ENCODE data around the gene CATSPERE. TPM values are rescaled to one million over a fixed set of nuclear protein-coding genes. Genes with fewer than 3 reads are reported as not detected.

CATSPERE gene
- total and polyA plus RNA-seq, 9 of the 15 experiments (the other 6 are each of a cell fraction or from before 2014, with no cell fraction given), result 0.06 to 0.16 (median 0.09) TPM; not detected in 3

DNA sequence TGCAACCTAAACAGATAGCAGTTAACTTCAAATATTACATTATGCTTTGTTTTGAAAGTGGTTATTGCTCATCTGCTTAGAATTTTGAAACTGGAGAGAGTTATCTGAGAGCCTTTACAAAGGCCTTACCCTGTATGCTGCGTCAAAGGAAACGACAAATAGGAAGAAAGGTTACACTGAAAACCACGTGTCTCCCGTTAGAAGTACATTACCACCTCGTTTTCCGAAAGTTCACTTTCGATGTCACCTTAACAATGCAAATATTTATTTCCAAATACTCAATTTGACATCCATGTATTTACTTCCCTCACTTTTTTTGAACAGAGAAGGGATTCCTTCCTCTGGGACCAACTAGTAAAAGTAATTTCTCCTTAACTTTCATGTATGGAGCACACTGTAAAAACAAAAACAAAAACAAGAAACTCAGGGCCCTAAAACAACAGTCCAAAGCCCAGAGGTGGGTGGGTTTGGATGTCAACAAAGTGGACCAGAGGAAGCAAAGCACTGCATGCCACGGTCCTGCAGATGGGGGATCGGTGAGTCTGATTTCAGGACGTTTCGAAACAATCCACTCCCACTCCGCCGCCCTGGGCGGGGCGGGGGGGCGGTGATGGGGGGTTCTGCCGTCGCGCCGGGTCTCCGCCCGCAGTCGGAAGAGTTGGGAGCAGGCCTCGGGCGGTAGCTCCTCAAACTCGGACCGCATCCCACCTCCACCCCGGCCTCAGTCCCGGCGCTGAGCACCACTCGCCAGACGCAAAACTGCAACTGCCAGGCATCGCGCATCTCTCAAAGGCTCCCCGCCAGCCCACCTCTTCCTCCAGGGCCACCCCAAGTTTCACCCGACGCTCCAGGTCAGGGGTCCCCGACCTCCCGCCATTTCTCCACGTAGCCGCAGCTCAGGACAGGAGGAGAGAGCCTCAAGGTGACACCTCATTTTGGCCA is 10.2 kb upstream of the CATSPERE start (continued):
- TF ChIP-seq, protein P1, sequence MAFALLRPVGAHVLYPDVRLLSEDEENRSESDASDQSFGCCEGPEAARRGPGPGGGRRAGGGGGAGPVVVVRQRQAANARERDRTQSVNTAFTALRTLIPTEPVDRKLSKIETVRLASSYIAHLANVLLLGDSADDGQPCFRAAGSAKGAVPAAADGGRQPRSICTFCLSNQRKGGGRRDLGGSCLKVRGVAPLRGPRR (CRISPR knock-in tag; IDR thresholded peaks at IDR 0.05), result no peak
- peak; percentile 11; the same call in 1 of the 2 replicates for TF ChIP-seq STAT5A (IDR thresholded peaks at IDR 0.05; ENCODE audit: borderline replicate concordance, low read length)
- TF ChIP-seq ZNF830 (CRISPR knock-in tag; IDR thresholded peaks at IDR 0.05), result no peak
- TF ChIP-seq, protein P2, sequence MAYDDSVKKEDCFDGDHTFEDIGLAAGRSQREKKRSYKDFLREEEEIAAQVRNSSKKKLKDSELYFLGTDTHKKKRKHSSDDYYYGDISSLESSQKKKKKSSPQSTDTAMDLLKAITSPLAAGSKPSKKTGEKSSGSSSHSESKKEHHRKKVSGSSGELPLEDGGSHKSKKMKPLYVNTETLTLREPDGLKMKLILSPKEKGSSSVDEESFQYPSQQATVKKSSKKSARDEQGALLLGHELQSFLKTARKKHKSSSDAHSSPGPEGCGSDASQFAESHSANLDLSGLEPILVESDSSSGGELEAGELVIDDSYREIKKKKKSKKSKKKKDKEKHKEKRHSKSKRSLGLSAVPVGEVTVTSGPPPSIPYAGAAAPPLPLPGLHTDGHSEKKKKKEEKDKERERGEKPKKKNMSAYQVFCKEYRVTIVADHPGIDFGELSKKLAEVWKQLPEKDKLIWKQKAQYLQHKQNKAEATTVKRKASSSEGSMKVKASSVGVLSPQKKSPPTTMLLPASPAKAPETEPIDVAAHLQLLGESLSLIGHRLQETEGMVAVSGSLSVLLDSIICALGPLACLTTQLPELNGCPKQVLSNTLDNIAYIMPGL (CRISPR knock-in tag; IDR thresholded peaks at IDR 0.05), result peak; percentile 76
- no peak for TF ChIP-seq ZFP1 (CRISPR knock-in tag; IDR thresholded peaks at IDR 0.05)
- TF ChIP-seq MXI1 (IDR thresholded peaks at IDR 0.05; ENCODE audit: low read depth, low read length), result no peak
- TF ChIP-seq, protein P3, sequence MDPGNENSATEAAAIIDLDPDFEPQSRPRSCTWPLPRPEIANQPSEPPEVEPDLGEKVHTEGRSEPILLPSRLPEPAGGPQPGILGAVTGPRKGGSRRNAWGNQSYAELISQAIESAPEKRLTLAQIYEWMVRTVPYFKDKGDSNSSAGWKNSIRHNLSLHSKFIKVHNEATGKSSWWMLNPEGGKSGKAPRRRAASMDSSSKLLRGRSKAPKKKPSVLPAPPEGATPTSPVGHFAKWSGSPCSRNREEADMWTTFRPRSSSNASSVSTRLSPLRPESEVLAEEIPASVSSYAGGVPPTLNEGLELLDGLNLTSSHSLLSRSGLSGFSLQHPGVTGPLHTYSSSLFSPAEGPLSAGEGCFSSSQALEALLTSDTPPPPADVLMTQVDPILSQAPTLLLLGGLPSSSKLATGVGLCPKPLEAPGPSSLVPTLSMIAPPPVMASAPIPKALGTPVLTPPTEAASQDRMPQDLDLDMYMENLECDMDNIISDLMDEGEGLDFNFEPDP (CRISPR knock-in tag; IDR thresholded peaks at IDR 0.05), result no peak
- no peak for TF ChIP-seq EWSR1 (IDR thresholded peaks at IDR 0.05; ENCODE audit: borderline replicate concordance, low read depth, partially characterized antibody)
- TF ChIP-seq, protein P4, sequence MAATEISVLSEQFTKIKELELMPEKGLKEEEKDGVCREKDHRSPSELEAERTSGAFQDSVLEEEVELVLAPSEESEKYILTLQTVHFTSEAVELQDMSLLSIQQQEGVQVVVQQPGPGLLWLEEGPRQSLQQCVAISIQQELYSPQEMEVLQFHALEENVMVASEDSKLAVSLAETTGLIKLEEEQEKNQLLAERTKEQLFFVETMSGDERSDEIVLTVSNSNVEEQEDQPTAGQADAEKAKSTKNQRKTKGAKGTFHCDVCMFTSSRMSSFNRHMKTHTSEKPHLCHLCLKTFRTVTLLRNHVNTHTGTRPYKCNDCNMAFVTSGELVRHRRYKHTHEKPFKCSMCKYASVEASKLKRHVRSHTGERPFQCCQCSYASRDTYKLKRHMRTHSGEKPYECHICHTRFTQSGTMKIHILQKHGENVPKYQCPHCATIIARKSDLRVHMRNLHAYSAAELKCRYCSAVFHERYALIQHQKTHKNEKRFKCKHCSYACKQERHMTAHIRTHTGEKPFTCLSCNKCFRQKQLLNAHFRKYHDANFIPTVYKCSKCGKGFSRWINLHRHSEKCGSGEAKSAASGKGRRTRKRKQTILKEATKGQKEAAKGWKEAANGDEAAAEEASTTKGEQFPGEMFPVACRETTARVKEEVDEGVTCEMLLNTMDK (IDR thresholded peaks at IDR 0.05; ENCODE audit: borderline replicate concordance, insufficient read depth, low read depth, low read length, poor library complexity, severe bottlenecking), result no peak
- no peak for TF ChIP-seq MTF1 (CRISPR knock-in tag; IDR thresholded peaks at IDR 0.05; ENCODE audit: borderline replicate concordance)
- TF ChIP-seq, protein P5, sequence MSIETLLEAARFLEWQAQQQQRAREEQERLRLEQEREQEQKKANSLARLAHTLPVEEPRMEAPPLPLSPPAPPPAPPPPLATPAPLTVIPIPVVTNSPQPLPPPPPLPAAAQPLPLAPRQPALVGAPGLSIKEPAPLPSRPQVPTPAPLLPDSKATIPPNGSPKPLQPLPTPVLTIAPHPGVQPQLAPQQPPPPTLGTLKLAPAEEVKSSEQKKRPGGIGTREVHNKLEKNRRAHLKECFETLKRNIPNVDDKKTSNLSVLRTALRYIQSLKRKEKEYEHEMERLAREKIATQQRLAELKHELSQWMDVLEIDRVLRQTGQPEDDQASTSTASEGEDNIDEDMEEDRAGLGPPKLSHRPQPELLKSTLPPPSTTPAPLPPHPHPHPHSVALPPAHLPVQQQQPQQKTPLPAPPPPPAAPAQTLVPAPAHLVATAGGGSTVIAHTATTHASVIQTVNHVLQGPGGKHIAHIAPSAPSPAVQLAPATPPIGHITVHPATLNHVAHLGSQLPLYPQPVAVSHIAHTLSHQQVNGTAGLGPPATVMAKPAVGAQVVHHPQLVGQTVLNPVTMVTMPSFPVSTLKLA (conservative IDR thresholded peaks at IDR 0.05), result peak; percentile 84
- TF ChIP-seq ELF2 (CRISPR knock-in tag; IDR thresholded peaks at IDR 0.05), result no peak
- 0 out of 2 replicates have a peak, but pooled peaks have one; percentile 42 for TF ChIP-seq BRD4 (IDR thresholded peaks at IDR 0.05)
- peak; percentile 54; the same call in 1 of the 2 replicates for TF ChIP-seq EP400 (IDR thresholded peaks at IDR 0.05)
- no peak for TF ChIP-seq ZNF696 (CRISPR knock-in tag; conservative IDR thresholded peaks at IDR 0.05)
- TF ChIP-seq GTF2A2 (tag; IDR thresholded peaks at IDR 0.05), result no peak; the same call in 1 of the 2 replicates
- 0 out of 4 replicates have a peak, but pooled peaks of 1 of the 2 experiments have one; percentile 10 for TF ChIP-seq TRIM24 (IDR thresholded peaks at IDR 0.05)
- TF ChIP-seq PCBP2 (IDR thresholded peaks at IDR 0.05; ENCODE audit: low read depth, low read length, poor library complexity, severe bottlenecking), result no peak
- 0 out of 2 replicates have a peak, but pooled peaks have one; percentile 27 for TF ChIP-seq ZNF766 (CRISPR knock-in tag; conservative IDR thresholded peaks at IDR 0.05)
